SHP77 treated with DMSO at 0.1 percent for 48 hours (cell line): Measurements from ENCODE around the gene LSM14B.
"Not testable (repeated sequence)": the region's sequence is repeated elsewhere in the genome, so short reads cannot be mapped to it uniquely, and the experiment has no call there.

ENCODE experiments used
- DNase-seq: peaks from one replicate; lab custom pipeline; 2025; lab: John Stamatoyannopoulos, UW

The LSM14B gene

GRCh38 chr20:62147125-62147524 is 24.9 kb downstream of the LSM14B start:
- no peak for DNase-seq

DNA sequence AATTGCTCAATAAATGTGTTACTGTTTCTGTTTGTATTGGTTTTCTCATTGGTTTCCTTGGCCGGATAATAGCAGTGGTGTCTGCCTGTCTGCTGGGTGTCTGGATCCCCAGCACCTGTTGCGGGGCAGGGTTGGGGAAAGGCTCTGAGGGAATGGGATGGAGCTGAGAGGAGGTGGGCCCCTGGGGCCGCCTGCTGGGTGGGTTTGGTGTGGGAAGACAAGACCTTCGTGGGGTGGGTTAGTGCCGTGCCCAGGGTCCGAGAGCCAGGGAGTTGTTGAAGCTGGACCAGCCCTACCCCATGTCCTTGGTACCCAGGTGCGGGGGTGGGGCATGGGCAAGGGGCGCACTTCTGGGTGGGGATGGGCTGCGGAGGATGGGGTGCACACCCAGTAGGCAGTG is 25.3 kb downstream of the LSM14B start:
- no peak for DNase-seq

GRCh38 chr20:62148383-62148782 is 26.1 kb downstream of the LSM14B start:
- not testable (repeated sequence) for DNase-seq

DNA sequence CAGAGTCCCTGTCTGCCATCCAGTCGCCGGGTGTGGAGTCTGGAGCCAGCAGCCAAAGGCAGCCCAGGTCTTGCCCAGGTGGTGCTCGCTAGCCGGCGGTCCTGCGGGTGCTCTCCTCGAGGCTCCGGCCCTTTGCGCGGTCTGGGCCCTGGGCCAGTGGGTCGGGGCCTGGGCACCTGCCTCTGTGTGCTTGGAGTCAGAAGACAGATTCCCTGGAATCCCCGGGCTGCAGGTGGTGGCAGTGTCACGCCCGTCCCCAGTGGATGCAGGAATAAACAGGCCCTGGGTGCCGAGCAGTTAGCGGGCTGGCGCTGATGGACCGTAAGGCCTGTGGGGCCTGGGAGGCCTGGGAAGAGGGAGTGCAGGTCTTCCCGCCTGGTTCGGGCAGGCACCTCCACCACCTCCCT is 26.6 kb downstream of the LSM14B start:
- no peak for DNase-seq

GRCh38 chr20:62149532-62150309 is 27.4 kb downstream of the LSM14B start:
- DNase-seq, result no peak

- DNase-seq, result no peak
Measured at GRCh38 chr20:62150310-62150575, 28.0 kb downstream of the LSM14B start.

- DNase-seq, result no peak
Measured at GRCh38 chr20:62151225-62151624, 28.9 kb downstream of the LSM14B start.

GRCh38 chr20:62151835-62152364 is 29.6 kb downstream of the LSM14B start:
- no peak for DNase-seq

DNA sequence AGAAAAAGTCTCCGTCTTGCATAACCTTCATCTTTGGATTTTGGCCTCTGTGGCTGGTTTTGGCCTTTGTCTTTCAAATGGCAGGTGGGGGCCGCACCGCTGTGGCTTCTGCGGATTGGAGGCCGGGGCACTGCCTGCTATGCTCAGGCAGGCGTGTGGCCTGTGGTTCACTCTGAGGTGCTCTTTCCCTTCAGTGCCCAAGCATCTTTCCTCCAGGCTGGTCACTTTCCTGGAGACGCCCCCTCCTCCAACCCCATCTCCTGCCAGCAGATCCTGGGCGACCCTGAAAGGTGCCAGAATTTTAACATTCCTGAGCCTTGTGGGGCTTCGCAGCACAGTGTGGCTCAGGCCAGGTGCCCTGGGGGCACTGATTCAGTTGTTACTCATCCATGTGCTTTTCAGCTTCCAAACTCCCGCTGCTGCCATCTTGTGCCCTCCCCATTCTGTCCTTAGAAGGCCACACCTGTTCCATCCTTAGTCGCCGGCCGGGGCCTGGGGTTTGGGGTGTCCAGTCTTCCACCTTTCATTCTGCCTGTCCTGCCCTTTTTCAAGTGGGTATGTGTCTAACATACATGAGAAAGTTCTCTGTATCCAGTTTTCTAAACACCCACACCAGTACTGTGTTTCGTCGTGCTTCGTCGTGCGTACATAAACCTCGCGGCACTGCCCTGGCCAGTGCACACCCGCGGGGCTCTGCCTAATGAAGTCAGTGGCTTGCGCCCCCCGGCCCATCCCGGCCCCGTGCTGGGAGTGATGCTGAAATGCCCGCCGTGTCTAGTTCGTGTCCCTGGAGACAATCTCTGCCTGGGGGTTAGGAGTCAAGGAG is 33.4 kb downstream of the LSM14B start:
- DNase-seq, result no peak

- DNase-seq, result no peak
Measured at GRCh38 chr20:62156254-62156556, 33.9 kb downstream of the LSM14B start.

DNA sequence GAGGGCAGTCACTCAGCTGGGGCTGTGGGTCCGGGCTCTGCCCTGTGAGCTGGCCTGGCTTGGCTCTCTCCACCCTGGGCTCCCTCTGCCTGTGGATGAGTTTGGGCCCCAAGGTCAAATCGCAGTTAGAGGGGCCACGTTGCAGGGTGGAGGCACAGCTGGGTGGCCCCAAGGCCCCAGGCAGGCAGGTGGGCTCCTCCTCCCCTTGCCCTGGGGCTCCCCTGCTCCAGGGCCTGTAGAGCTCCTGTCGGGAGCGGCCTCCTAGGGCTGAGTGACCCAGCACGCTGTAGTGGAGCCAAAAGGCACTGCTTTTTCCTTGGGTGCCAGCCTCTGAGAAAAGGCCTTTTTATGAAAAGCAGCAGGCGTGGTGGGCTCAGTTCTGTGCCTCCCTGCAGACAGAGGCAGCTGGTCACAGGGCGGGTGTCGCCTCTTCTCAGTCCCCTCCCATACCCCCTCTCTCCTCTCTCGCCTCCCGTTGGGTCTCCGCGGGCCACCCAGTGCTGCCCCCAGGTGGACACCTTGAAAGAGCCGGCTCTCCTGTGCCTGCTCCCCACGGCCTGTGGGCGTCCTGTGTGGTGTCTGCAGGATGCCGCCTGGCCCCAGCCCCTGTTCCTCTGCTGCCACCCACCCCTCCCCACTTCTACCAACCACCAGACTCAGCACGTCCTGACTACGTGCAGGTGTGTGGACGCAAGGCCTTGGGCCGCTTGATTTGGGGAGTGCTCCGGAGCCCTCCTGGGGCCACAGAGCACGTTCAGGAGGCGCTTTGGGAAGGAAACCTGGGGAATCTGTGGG is 34.5 kb downstream of the LSM14B start:
- peak; percentile 39 for DNase-seq

DNA sequence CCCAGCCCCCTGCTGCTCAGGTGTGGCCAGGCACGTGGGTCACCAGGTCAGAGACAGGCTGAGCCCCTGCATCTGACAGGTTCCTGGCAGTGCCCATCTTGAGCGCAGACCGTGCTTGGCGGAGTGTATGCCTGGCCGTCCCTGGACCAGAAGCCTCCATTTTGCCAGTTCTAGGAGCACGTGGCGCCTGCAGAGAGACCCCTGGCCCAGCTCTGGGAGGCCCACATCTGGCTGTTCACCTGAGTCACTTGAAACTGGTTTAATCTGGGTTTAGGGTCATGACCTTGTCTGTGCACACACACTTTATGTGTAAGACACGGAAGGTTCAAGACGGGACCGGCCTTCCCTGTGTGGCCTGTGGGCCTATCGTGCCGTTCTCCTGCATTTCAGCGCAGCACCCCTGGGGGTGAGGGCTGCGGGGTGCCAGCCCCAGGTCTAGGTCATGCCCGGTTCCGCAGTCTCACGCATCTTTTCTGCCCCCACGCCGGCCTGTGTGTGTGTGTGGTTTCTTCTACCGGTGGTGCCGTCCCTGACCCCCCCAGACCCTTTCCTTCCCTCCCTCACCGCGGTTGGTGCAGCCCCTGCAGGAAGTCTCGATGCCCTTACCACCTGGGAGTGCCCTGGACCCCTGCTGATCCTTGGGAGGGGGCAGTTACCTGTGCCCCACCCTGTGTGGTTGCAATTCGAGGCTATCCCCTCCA is 35.3 kb downstream of the LSM14B start:
- no peak for DNase-seq

- no peak for DNase-seq
Measured at GRCh38 chr20:62158088-62158400, 35.8 kb downstream of the LSM14B start.

DNA sequence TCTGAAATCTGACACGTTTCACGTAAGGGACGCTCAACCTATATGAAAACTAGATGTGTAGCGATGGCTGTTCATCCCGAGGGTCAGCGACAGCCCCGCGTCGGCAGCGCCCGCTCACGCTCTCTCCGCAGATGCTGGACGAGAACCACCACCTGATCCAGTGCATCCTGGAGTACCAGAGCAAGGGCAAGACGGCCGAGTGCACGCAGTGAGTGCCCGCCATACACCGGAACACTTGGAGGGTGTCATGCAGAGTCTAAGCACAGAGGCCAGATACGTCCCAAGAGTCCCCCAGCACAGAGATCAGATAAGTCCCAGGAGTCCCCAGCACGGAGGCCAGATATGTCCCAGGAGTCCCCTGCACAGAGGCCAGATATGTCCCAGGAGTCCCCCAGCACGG is 36.3 kb downstream of the LSM14B start:
- no peak for DNase-seq

DNA sequence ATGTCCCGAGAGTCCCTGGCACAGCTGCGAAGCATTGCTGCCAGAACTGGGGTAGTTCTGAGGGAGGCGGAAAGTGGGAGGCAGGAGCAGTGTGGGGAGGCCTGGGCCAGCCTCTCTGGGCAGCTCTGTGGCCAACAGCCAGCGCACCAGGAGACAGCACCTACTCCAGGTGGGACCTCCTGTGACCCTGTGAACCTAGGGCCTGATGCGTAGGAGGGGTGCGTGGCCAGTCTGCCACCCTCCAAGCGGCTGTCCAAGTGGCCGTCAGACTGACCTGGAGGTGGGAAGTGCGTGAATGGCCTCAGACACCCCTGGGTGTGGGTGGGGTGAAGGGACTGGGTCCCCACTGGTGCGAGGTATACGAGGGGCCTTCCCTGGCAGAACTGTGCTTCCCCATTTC is 36.8 kb downstream of the LSM14B start:
- no peak for DNase-seq

- no peak for DNase-seq
Measured at GRCh38 chr20:62159839-62160238, 37.6 kb downstream of the LSM14B start.

DNA sequence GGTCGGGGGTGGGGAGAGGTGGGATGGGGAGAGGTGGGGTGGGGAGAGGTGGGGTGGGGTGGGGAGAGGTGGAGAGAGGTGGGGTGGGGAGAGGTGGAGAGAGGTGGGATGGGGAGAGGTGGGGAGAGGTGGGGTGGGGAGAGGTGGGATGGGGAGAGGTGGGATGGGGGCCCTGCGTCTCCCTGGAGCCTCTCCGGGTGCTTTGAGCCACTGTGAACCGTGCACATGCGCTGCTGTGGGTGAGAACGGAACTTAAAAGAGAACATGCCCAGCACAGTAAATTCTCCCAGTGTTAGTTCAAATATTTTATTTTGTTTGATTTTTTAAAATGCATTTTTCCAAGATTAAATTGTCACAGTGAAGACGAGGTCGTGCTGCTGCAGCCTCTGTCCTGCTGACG is 38.0 kb downstream of the LSM14B start:
- DNase-seq, result no peak

DNA sequence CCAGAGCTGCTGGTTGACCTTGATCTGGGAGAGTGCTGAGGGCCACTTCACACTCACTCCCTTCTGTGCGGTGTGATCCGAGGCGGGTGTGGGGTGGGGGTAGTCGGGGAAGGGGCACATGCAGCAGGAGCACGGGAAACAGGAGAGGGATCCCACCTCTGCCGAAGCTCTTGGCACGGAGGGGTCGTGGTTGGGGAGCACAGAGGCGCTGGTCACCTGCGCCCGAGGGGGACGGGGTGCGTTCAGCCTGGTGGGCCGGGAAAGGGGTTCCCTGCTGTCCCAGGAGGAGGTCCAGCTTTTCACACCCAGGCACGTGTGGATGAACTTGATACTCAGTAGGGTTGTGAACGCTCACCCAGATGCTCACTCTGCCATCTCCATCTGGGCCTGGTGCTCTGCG is 38.6 kb downstream of the LSM14B start:
- DNase-seq, result no peak

GRCh38 chr20:62161347-62161746 is 39.1 kb downstream of the LSM14B start:
- no peak for DNase-seq

DNA sequence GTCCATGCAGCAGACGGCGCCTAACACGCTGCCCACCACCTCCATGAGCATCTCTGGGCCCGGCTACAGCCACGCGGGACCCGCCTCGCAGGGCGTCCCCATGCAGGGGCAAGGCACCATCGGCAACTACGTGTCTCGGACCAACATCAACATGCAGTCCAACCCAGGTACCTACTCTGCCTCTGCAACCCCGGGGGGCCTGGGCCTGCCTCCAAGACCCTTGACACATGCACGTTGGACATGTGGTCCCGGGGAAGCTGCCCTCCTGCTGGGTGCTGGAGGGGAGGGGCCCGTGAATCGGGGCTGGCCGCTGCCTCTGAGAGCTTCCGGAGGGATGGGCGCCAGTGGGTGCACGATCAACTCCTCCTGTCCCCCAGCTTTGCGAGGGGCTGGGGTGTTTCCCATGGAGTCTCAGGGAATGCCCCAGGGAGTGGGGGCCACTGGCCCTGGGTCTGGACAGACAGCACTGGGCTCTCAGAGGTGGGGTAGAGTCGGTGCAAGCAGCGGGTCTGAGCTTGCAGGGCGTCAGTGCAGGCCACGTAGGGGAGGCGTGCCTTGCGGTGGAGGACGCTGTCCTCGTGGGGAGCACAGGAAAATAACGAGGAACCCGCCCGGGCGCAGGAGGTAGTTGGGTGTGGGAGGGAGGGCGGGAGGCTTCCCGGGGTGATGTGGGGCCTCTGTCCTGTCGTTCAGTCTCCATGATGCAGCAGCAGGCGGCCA is 40.6 kb downstream of the LSM14B start:
- DNase-seq, result no peak

GRCh38 chr20:62163485-62163865 is 41.2 kb downstream of the LSM14B start:
- no peak for DNase-seq
